CD4-positive, alpha-beta T cell treated with Interleukin-21 for 1 hour (primary cell): Measurements from ENCODE around the gene TPST2.
"Not testable (repeated sequence)": the region's sequence is repeated elsewhere in the genome, so short reads cannot be mapped to it uniquely, and the experiment has no call there.

Source experiments
- DNase-seq: peaks from one replicate; pipeline ENCODE4 v3.0.0-alpha.2; 2020

The TPST2 gene

DNA sequence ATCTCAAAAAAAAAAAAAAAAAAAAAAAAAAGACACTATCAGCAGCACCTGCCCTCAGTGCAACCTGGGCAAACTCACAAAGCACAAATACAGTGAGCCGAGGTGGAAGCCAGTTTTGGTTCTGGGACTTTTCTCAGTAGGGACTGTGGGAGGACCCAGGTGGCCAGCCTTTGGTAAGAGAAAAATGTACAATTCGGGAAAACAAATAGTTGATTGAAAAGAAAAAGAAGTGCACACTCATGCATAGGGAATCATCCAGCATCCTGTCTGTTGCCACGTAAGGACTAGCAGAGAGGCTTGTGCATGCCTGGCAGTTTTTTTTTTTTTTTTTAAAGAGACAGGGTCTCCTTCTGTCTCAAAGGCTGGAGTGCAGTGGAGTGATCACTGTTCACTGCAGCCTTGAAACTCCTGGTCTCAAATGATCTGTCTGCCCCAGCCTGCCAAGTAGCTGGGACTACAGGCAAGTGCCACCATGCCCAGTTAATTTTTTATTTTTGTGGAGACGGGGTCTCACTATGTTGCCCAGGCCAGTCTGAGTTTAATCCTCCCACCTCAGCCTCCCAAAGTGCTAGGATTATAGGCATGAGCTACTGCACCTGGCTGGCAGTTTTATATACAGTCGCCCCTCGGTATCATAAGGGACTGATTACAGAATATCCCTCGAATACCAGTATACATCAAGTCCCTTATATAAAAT, 36.7 kb downstream of the TPST2 start:
- no peak for DNase-seq

DNA sequence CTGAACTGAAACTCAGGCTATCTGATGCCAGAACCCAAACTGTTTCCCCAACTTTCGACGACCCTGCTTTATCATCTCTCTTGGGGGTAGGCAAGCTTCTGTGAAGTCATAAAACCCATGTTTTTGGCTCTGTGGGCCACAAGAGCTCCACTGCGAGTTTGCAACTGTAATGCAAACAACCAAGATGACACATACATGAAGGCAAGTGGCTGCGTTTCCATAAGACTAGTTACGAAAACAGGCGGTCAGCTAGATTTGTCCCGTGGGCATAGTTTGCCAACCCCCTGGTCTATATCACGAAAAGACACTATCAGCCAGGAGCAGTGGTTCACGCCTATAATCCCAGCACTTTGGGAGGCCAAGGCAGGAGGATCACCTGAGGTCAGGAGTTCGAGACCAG, 37.5 kb downstream of the TPST2 start:
- no peak for DNase-seq

DNA sequence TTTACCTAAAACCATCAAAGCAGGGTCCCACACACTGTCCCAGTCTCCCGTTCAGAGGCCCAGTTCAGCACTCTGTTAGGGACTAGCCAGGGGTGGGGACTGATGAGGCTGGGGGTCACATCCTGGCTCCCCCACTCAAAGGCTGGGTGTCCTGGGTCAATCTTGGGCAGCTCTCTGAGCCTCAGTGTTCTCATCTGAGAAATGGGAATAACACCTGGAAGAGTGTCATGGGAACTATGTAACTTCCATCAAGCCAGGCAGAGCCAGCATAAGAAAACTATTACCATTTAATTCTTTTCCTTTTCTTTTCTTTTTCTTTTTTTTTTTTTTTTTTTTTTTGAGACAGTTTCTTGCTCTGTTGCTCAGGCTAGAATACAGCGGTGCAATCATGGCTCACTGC, 38.4 kb downstream of the TPST2 start:
- DNase-seq = no peak

DNA sequence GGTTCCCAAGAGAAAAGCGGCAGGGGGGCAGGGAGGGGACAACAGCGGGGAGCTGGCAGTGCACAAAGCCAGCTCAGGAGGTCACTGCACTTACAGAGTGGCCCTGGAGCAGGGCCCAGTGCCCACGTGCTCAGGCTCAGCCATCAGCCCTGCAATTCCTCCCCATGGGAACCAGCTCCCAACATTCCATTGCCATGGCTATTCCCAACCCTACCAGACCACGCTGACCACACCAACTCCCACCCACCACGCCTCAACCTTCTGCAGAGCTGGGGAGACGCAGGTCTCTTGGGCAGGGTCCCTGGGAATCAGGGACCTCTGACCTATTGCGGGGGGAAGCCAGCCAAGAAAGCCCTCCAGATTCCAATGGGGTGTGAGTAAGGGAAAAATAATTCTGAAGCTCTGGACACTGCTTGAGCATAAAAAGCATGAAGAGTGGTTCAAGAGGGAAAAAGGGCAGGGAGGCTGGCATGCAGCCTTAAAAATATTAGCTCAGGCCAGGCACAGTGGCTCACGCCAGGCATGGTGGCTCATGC, 39.4 kb downstream of the TPST2 start:
- no peak for DNase-seq

DNA sequence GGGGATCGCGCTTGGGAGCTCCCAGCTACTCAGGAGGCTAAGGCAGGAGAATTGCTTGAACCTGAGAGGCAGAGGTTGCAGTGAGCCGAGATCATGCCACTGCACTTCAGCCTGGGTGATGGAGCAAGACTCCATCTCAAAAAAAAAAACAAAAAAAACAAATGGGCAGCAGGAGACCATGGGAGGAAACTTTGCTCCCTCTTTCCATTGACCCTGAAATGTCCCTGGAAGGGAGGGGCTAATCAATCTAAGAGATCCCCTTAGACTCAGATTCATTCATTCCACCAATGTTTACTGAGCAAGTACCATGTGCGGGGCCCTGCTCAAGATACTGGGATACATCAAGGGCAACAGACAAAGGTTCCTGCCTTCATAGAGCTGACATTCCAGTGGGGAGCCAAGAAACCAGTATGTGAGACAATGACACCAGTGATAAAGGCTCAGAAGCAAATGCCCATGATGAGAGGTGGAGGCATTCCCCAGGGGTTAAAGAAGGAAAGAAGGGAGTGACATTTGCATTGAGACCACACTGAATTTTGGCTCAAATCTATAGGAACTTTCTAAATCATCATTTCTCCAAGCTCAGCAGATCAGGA, 39.9 kb downstream of the TPST2 start:
- DNase-seq = no peak

DNA sequence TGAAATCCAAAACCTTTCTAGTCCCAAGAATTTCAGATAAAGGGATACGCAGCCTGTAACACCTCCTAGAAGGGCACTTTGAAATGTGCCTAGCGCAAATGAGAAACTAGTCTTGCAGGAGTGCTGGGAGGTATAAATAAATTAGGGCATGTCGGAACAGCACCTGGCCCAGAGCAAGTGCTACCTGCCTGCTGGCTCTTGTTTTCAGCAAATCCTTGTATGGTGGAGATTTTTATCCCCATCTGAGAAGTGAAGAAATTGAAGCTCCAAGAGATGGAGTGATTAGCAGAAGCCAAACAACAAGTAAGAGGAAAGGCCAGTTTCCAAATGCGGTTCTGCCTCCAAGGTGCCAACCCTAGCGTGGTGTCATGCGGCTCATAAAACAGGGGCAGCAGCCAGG, 40.9 kb downstream of the TPST2 start:
- DNase-seq = no peak

DNA sequence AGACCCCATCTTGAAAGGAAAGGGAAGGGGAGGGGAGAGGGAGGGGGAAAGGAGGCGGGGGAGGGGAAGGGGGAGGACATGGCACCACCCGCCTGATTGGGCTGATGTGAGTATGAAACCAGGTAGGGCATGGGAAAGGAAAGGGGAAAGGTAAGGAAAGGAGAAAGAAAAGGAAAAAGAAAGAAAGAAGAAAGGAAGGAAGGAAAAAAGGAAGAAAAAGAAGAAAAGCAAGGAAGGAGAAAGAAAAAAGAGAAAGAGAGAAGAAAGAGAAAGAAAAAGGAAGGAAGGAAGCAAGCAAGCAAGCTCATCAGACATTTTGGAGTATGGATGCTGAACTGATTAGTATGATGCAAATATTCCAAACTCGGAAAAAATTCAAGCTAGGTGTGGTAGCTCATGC, 41.6 kb downstream of the TPST2 start:
- no peak for DNase-seq

DNA sequence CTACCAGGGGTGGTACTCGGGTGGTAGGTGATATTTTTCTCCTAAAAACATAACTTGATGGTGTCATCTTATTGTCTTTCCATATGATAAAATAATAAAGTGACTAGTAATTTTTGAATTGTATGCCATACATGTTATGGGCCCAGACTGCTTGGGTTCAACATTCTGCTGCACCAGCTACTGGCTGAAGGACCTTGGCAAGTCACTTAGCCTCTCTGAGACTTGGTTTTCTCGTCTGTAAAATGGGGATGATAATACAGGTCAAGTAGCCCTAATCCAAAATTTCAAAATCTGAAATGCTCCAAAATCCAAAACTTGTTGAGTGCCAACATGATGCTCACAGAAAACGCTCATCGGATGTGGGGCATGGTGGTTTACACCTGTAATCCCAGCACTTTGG, 42.1 kb downstream of the TPST2 start:
- DNase-seq = no peak

DNA sequence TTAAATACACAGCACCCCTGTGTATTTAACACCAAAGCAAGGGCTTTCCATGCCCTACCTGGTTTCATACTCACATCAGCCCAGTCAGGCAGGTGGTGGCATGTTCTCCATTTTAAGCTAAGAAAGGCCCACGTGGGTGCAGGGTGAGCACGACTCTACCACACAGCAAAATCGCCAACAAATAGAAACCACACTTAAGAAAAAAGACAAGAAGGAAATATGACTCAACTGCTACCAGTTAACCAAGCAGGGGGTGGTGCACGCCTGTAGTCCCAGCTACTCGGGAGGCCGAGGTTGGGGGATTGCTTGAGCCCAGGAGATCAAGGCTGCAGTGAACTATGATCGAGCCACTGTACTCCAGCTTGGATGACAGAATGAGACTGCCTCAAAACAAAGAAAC, 42.5 kb downstream of the TPST2 start:
- peak; percentile 11 for DNase-seq

DNA sequence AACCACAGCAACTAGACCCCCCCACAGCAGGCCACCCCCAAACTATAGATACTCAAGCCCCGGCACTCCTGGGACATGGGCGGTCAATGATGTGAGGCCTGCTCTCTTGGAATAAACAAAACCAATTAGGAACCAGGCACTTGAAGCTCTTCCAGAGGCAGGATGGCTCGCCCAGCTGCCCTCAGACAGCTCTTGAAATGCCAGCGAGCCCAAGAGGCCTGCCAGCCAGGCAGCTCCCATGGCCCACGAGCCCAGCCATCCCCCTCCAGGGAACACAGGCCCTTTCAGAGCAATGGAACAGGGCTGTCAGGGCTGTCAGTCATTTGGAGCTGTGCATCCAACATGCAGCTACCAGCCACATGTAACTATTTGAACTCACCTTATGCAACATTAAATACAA, 43.6 kb downstream of the TPST2 start:
- no peak for DNase-seq

DNA sequence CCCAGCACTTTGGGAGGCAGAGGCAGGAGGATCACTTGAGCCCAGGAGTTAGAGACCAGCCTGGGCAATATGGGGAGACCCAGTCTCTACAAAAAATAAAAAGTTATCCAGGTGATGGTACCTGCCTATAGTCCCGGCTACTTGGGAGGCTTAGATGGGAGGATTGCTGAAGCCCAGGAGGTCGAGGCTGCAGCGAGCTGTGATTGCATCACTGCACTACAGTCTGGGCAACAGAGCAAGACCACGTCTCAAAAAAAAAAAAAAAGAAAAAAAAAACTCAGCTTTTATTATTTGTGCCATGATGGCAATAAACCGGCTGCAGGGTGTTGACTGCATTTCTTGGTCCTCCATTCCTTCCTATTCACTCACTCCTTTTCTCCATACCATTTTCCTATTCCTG, 44.1 kb downstream of the TPST2 start:
- no peak for DNase-seq

DNA sequence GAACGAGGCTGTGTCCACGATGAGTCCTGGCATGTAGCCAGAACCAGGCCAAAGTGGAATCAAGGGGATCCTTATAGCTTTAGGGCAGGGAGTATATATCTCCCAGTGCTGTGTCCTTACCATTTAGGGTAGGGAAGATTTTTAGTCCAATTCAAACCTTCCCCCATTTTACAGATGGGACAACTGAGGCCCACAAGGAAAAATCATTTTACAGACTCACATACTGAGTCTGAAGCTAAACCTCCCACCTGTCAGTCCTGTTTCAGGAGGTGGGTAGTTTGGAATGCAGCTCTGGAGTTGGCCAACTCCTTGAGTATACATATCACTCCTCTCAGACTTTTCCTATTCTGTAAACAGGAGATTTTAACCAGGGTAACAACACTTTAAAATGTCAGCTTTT, 44.5 kb downstream of the TPST2 start:
- no peak for DNase-seq

DNA sequence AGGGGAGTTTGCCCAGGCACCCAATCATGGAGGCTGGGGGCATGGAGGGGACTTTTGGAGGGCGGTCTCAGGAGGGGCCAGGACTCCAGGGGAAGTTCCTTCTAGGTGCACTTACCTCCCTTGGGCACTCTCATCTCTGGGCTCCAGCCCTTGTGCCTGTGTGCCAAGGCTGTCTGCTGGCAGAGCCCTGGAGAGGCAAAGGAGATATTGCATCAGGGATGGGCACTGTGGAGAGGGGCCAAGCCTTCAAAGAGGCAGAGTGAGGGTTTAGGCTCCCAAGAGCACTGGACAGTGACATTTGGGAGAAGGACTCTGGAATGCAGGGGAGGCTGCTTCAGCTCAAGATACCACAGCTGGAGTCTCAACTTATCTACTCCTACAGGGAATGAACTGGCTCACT, 45.4 kb downstream of the TPST2 start:
- DNase-seq = no peak

DNA sequence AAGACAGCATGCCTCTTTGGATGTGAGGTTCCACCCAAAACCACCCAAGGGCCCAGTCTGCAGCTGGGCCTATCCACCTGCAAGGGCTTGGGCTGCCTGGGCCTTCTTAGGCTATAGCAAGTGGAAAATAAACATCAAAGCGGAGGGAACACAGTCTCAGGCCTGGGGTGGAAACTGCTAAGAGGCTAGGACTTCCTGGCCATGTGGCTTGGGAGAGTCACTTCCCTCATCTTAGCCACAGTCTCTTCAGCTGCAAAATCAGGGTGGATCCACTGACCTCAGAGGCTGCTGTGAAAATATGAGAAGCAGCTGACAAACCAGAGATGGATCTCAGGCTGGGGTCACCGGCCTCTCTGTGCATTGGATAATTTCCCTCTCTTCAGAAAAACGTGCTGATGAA, 47.1 kb downstream of the TPST2 start:
- peak; percentile 19 for DNase-seq

DNA sequence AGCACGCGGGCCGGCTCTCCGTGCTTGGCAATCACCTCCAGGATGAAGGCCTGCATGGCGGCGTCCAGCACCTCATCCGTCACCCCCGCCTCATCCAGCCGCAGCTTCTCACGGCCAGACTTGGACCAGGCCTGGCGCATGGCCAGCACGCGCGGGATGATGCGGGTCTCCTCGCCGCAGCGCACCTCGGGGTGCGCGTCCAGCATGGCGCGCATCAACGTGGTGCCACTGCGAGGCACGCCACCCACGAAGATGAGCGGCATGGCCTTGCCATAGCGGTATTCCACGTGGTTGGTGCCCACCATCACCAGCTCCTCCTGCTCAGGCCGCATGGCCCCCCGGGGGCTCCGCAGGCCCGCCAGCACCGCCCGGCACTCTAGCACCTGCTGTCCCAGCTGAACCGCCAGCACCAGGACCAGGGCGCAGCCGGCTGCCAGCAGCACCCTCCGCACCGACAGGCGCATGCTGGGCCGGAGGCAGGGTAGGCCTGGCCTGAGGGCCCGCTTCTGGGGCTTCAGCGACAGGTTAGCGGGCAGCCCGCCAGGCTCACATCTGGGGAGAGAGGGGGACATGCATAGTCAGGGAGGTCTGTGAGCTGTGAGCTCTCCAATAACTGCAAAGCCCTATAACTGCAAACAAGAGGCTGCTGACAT, 48.6 kb downstream of the TPST2 start:
- no peak for DNase-seq

DNA sequence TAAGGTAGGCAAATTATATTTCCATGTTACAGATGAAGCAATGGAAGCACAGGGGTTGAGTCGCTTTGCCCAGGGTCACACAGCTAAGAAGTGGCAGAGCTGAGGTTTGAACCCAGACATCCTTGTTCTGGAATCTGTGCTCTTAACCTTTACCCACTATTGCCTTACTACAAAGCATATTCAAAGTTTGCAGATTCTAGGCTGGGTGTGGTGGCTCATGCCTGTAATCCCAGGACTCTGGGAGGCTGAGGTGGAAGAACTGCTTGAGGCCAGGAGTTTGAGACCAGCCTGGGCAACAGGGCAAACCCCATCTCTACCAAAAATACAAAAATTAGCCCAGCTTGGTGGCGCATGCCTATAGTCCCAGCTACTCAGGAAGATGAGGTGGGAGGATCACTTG, 49.8 kb downstream of the TPST2 start:
- DNase-seq = no peak

DNA sequence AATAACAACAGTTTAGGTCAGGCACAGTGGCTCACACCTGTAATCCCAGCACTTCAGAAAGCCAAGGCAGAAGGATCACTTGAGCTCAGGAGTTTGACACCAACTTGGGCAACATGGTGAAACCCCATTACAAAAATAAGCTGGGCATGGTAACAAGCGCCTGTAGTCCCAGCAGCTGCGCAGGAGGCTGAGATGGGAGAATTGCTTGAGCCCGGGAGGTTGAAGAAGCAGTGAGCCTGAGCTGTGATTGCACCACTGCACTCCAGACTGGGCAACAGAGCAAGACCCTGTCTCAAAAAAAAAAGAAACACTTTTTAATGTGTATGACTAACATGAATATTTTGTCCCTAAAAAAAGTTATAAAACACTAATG, 53.2 kb downstream of the TPST2 start:
- no peak for DNase-seq

DNA sequence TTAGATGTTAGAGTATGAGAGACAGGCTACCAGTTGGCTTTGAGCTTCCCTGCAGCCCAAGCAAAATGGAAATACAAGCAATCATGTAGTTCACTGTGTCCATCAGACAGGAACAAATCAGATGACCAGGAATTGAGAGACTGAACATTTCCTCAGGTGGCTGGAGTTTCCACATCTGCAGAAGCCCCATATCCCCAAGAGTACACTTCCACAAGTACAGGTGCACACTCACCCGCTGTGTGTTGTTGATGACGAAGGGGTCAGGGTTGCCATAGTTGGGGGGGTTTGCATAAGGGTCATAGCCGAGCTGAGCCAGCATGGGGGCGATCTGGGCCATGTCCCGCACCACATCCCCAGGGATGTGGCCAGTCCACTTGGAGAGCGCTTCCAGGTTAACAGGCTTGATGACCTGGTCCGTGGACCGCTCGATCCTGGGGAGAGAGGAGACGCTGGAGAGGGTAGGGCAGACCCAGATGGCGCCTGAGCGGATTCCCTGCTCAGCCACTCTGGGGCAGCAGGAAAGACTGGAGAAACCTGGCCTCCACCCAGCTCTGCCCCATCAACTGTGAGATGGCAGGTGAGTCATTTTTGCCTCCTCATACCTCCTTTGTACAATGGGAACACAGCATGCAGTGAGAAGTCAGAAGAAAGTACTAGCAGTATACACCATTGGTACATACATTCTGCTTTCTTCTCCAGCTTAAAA, 53.7 kb downstream of the TPST2 start:
- DNase-seq = no peak

DNA sequence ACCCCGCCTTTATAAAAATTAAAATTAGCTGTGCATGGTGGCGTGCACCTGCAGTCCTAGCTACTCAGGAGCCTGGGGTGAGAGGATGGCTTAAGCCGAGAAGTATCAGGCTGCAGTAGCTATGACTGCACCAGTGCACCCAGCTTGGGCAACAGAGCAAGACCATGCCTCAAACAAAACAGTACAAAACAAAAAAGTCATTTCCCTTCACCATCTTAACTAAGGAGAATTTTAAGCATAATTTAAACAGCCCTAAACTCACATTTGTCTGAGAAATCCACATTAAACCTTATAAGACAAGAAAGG, 54.4 kb downstream of the TPST2 start:
- DNase-seq = no peak

DNA sequence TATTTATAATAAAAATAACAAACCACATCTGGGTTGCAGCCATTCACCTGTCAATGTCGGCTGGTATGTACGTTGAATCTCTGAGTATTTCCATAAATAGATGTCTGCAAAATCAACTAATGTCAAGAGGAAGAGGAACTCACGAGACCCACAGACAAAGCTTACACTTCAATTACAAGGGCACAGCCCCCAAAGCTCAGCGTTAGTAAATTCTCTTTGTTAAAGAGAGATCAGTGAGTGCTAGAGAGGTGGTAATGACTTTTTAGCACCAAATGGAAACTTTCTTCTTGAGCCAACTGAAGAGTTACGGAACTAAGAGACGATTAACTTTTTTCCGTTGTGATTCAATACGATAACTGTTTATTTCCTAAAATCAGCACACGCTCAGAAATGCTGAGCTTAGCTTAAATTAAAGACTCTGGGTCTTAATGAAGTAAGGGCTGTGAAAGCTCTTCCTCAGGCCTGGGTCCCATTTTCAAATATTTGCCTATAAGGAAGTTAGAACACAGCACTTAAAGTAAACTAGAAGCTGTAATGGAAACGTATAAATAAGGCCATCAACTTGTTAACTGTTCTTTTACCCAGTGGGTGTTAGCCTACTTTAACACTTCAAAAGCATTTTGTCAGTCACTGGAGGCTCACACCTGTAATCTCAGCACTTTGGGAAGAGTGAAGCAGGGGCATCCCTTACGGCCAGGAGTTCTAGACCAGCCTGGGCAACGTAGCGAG, 54.9 kb downstream of the TPST2 start:
- no peak for DNase-seq

DNA sequence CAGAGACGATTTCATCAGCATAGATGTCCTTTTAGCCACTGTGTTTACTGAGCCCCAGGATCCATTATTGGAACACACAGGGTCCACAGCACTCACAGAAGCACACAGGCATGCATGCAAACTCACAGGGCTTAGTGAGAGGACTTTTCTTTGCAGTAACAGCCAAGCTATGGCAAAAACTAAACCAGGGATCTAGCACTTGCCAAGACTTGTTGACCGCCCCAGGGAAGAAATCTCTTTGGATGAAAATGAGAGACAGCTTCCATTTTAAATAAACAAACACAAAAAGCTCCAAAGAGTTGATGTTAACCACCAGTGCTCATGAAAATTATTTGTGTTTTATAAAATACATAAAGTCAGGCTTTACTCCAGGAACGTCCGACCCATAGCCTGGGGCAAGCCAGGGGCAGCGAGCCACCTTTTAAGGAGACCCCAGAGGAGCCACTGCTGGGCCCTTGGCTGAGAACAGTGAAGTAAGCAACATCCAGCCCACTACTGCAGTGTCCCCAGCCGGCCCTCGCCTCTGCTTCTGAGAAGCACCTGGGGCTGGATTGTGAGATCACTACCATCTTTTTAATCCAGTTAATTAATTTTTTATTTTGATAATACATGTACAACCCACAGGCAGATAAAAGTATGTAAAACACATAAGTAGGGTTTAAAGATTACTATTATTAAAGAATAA, 55.6 kb downstream of the TPST2 start:
- DNase-seq = no peak

DNA sequence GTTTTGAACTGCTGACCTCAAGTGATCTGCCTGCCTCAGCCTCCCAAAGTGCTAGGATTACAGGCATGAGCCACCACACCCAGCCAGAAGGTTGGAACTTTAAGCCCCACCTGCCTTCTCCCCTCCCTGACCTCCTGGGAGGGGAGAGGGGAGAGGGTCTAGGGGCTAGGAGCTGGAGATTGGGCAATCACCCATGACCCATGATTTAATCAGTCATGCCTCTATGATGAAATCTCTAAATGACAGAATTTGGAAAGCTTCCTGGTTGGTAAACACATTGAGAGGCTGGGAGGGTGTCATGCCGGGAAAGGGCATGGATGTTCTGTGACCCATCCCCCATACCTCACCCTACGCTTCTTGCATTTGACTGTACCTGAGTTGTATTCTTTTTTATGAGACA, 60.6 kb downstream of the TPST2 start:
- no peak for DNase-seq

DNA sequence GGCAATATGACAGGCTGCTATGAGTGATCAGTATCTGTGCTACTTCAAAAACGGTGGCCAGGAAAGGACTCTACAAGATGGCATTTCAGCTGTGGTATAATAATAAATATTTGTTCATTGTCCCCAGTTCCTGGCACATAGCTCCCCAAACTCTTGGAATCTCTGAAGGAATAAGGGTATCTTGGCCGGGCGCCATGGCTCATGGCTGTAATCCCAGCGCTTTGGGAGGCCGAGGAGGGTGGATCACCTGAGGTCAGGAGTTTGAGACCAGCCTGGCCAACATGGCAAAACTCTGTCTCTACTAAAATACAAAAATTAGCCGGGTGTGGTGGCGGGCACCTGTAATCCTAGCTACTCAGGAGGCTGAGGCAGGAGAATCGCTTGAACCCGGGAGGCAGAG, 61.4 kb downstream of the TPST2 start:
- DNase-seq = not testable (repeated sequence)
